ENCODE measurements around the gene RNF130. TPM values are rescaled to one million over a fixed set of nuclear protein-coding genes. Genes with fewer than 3 reads are reported as not detected.
A peak's percentile ranks its signal among the peaks of the same experiment; 100 is the strongest.
"Not testable (repeated sequence)": the region's sequence is repeated elsewhere in the genome, so short reads cannot be mapped to it uniquely, and the experiment has no call there.

The RNF130 gene
- total RNA-seq, 1 experiment from 2014 or later, result 58.5 TPM

- TF ChIP-seq AR (CRISPR knock-in tag; IDR thresholded peaks at IDR 0.05), result peak; percentile 23; the same call in 1 of the 2 replicates
- TF ChIP-seq MXD4 (CRISPR knock-in tag; IDR thresholded peaks at IDR 0.05; ENCODE audit: borderline replicate concordance), result no peak
- TF ChIP-seq ARID4B (CRISPR knock-in tag; IDR thresholded peaks at IDR 0.05; ENCODE audit: borderline replicate concordance), result 0 out of 2 replicates have a peak, but pooled peaks have one; percentile 40
- 0 out of 2 replicates have a peak, but pooled peaks have one; percentile 6 for TF ChIP-seq ZBTB43 (CRISPR knock-in tag; IDR thresholded peaks at IDR 0.05)
- no peak for TF ChIP-seq ZNF425 (CRISPR knock-in tag; conservative IDR thresholded peaks at IDR 0.05)
- peak; percentile 84 for TF ChIP-seq ZNF423 (CRISPR knock-in tag; IDR thresholded peaks at IDR 0.05)
- 0 out of 2 replicates have a peak, but pooled peaks have one; percentile 12 for TF ChIP-seq ETV6 (CRISPR knock-in tag; IDR thresholded peaks at IDR 0.05)
- TF ChIP-seq HMGA2 (CRISPR knock-in tag; IDR thresholded peaks at IDR 0.05), result no peak
- TF ChIP-seq CREB1 (CRISPR knock-in tag; IDR thresholded peaks at IDR 0.05), result no peak
- no peak for TF ChIP-seq ZNF671 (CRISPR knock-in tag; IDR thresholded peaks at IDR 0.05)
Observed at GRCh38 chr5:180090098-180090768, 18.7 kb upstream of the RNF130 start (continued).

- not testable (repeated sequence) for H3K9me3 Mint-ChIP-seq; H3K27me3 Mint-ChIP-seq (ENCODE audit: low read depth); DNase-seq (ENCODE audit: low spot score); ATAC-seq; H3K36me3 Mint-ChIP-seq
- Mint-ChIP-seq H3K27ac (peak overlapping the region; percentile 84; the same call in 1 of the 2 replicates), H3K4me3 (peak overlapping the region; percentile 68), H3K4me1 (peaks cover 46% of the 10 kb centered on the region)
- CTCF ChIA-PET, result interaction anchor here (0.6 to 2.1 kb wide), 17 partner anchors 8 to 1873 kb away, joined by 3 to 8 read pairs (median 4); no protein-coding TSS in a partner anchor
- POLR2A ChIA-PET, result interaction anchor here (0.6 to 1.3 kb wide), 8 partner anchors 19 to 1100 kb away, joined by 3 to 5 read pairs (median 4); no protein-coding TSS in a partner anchor
Observed at GRCh38 chr5:180089628-180090027, 18.1 kb upstream of the RNF130 start.

- DNase-seq (ENCODE audit: low spot score), result no peak
- Mint-ChIP-seq H3K4me3 (peak overlapping the region; percentile 18; the same call in 1 of the 2 replicates), H3K27ac (no peak overlapping the region), H3K27me3 (ENCODE audit: low read depth) (no peaks in the 10 kb centered on the region; the same call in 1 of the 2 replicates), H3K36me3 (no peaks in the 10 kb centered on the region), H3K9me3 (no peaks in the 10 kb centered on the region), H3K4me1 (peaks cover 57% of the 10 kb centered on the region)
- CTCF ChIA-PET, result no interaction called here
- POLR2A ChIA-PET, result no interaction called here
- TF ChIP-seq MYBL2 (CRISPR knock-in tag; IDR thresholded peaks at IDR 0.05) (no peak), PRDM15 (CRISPR knock-in tag; IDR thresholded peaks at IDR 0.05) (no peak)
- no peak for ATAC-seq
Observed at GRCh38 chr5:180088561-180088960, 17.0 kb upstream of the RNF130 start.
